RWPE2 (cell line): Measurements from ENCODE around the gene POLR2C.

Source experiments
- ATAC-seq: fragments of 200-7000 bp; cut with Tn5 transposase; 3 replicates; pipeline ENCODE4 v1.9.1; 2021; ENCODE audit warnings: low read depth
- DNase-seq: peaks from one replicate; pipeline ENCODE4 v3.0.0-alpha.2; 2020; ENCODE audit warnings: low spot score
- H3K27ac ChIP-seq: fragments of 450-650 bp; 2 replicates; pipeline ENCODE4 v1.5.1; 2017; ENCODE audit warnings: mild to moderate bottlenecking; ENCODE audit not compliant: poor library complexity, severe bottlenecking
- H3K27me3 ChIP-seq: fragments of 250-450 bp; sonication (Bioruptor Pico); 2 replicates; pipeline ENCODE4 v1.5.1; 2021; ENCODE audit warnings: mild to moderate bottlenecking, moderate library complexity; ENCODE audit not compliant: insufficient read depth, poor library complexity, severe bottlenecking
- H3K36me3 ChIP-seq: fragments of 250-450 bp; sonication (Bioruptor Pico); 2 replicates; pipeline ENCODE4 v1.5.1; 2020; ENCODE audit warnings: low read depth, mild to moderate bottlenecking, moderate library complexity
- H3K4me1 ChIP-seq: fragments of 250-450 bp; sonication (Bioruptor Pico); 2 replicates; pipeline ENCODE4 v1.5.1; 2021; ENCODE audit warnings: mild to moderate bottlenecking, moderate library complexity; ENCODE audit not compliant: insufficient read depth, poor library complexity, severe bottlenecking
- H3K4me3 ChIP-seq: fragments of 250-450 bp; sonication (Bioruptor Pico); 2 replicates; pipeline ENCODE4 v1.5.1; 2021; ENCODE audit warnings: mild to moderate bottlenecking, moderate library complexity; ENCODE audit not compliant: severe bottlenecking
- H3K9me3 ChIP-seq: fragments of 250-450 bp; sonication (Bioruptor Pico); 2 replicates; pipeline ENCODE4 v1.5.1; 2021; ENCODE audit warnings: mild to moderate bottlenecking, moderate library complexity; ENCODE audit not compliant: severe bottlenecking
- TF ChIP-seq, protein P1 (sequence below): fragments of 450-650 bp; IDR thresholded peaks from one replicate; pipeline ENCODE4 v1.5.1; 2017; ENCODE audit warnings: mild to moderate bottlenecking, moderate library complexity; ENCODE audit not compliant: poor library complexity, severe bottlenecking

POLR2C gene

DNA sequence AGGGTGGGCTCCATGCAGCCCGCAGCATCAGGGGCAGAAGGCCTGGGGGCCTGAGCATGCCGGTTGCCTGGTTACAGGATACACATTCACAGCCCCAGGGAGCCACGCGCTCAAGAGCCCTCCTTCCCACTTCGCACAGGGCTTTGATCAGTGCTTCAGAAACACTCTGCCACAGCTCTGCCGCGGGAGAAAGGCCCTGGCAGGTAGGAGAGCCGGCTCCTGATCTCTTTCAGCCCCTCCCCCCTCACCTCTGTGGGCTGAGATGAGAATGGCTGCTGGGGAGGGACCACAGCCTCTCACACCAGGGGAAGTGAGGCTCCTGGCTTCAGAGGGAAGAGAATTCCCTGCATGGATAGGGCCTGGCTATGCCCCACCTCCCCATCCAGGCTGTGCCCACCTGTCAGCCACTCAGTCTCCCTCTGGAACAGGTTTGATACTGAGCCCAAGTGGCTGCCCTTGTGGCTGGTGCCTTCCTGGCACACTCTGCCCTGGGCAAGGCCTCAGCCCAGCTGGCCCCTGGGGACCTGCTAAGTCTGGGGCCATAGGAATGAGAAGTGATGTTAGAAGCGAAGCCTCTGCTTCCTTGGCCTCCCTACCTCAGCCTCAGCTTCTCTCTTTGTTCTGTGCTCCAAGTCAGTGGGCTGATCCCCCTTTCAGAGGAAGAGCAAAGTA lies 15.2 kb downstream of the POLR2C start:
- Histone ChIP-seq H3K4me1 (no peaks in the 10 kb centered on the region), H3K9me3 (no peaks in the 10 kb centered on the region), H3K27me3 (no peaks in the 10 kb centered on the region), H3K36me3 (peaks cover 5% of the 10 kb centered on the region; the same call in 1 of the 2 replicates), H3K27ac (no peak overlapping the region), H3K4me3 (no peak overlapping the region)
- ATAC-seq (no peak), DNase-seq (no peak)
- TF ChIP-seq, protein P1, sequence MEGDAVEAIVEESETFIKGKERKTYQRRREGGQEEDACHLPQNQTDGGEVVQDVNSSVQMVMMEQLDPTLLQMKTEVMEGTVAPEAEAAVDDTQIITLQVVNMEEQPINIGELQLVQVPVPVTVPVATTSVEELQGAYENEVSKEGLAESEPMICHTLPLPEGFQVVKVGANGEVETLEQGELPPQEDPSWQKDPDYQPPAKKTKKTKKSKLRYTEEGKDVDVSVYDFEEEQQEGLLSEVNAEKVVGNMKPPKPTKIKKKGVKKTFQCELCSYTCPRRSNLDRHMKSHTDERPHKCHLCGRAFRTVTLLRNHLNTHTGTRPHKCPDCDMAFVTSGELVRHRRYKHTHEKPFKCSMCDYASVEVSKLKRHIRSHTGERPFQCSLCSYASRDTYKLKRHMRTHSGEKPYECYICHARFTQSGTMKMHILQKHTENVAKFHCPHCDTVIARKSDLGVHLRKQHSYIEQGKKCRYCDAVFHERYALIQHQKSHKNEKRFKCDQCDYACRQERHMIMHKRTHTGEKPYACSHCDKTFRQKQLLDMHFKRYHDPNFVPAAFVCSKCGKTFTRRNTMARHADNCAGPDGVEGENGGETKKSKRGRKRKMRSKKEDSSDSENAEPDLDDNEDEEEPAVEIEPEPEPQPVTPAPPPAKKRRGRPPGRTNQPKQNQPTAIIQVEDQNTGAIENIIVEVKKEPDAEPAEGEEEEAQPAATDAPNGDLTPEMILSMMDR, result no peak

DNA sequence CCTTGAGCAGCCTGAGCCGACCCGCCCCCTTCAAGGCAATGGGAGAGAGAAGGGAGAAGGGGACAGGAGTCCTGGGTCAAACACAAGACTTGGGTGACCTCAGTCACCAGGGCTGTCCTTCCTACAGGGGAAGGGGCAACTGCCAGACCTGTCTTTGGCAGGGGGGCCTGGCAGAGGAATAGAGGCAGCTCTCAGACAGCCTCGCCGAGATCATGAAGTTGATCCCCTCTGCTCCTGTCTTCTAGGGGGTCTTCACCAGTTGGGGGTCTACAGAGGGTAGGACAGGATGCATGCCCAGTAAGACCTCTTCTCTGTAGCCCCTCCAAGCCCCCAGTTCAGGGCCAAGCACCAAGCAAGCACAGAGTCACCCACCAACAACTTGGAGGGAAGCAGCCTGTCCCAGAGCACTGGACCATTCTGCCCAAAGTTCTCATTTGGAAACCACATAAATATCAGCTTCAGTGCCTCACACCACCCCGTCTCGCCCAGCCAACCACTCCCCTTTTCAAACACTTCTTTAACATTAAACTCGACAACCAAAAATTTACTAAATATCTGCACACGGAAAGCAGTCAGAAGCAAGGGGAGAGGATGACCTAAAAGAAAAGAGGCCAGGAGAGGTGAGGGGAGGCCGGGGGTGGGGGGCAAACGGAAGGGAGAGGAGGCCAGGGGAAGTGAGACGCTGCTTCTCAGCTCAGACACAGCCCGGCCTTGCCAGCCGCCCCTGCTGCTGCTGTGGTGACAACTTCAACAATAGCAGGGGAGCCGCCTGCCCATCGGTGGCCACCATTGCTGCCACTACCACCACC lies 16.1 kb downstream of the POLR2C start:
- H3K9me3 ChIP-seq, result no peaks in the 10 kb centered on the region
- no peak overlapping the region for H3K27ac ChIP-seq
- DNase-seq (no peak), ATAC-seq (no peak)
- H3K4me1 ChIP-seq, result no peaks in the 10 kb centered on the region
- TF ChIP-seq, protein P1, result no peak
- peaks cover 4% of the 10 kb centered on the region; the same call in 1 of the 2 replicates for H3K36me3 ChIP-seq
- no peak overlapping the region for H3K4me3 ChIP-seq
- no peaks in the 10 kb centered on the region for H3K27me3 ChIP-seq

GRCh38 chr16:57479205-57479975 lies 16.9 kb downstream of the POLR2C start:
- Histone ChIP-seq H3K9me3 (no peaks in the 10 kb centered on the region), H3K4me3 (no peak overlapping the region), H3K27ac (no peak overlapping the region), H3K4me1 (no peaks in the 10 kb centered on the region), H3K27me3 (no peaks in the 10 kb centered on the region), H3K36me3 (peaks cover under 1% of the 10 kb centered on the region; the same call in 1 of the 2 replicates)
- TF ChIP-seq, protein P1, result no peak
- ATAC-seq (no peak), DNase-seq (no peak)

DNA sequence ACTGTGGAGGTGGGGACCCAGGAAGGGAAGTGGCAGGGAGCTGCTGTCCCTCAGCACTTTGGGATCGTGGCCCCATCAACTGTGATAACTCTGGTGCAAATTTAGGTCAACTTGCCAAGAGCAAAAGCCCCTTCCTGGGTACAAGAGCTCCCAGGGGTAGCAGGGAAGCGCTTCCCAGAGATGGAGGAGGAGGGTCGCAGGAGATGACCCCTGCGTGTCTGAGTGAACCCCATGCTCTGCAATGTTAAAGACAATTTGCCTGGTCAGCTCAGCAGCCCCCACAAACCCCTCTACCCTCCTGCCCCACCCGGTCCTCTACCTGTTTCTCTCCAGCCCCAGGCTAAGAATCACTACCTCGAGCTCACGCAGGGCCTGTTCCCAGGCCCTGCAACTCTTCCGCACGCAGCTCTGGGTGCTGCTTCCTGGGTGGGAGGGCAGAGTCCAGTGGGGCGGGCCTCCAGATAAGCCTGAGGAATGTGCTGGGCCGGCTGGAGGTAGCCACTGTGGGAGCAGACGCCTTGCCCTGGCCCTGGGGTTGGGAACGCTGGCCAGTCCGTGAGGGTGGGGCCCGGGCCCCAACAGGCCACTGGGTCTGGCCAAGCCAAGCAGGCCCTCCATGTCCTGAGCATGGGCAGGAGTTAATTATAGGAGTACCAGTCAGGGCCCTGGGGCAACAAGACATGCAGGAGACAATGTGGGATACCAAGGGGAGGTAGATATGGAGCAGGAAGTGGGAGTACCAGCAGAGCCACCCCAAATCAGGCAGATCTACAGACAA lies 17.7 kb downstream of the POLR2C start:
- ATAC-seq (no peak), DNase-seq (no peak)
- Histone ChIP-seq H3K27ac (no peak overlapping the region), H3K4me1 (no peaks in the 10 kb centered on the region), H3K4me3 (no peak overlapping the region), H3K36me3 (no peaks in the 10 kb centered on the region), H3K27me3 (no peaks in the 10 kb centered on the region), H3K9me3 (no peaks in the 10 kb centered on the region)
- TF ChIP-seq, protein P1, result no peak
